Adrenal gland (tissue), 5 donors: ENCODE data around the gene GMNN.

ENCODE experiments used
- POLR2A ChIP-seq, 2 donors: fragments of 450-650 bp; IDR thresholded peaks; one replicate each; pipeline ENCODE4 v1.6.1; 2017; ENCODE audit warnings: antibody characterized with exemption in 2 of 2, mild to moderate bottlenecking in 2 of 2, moderate library complexity in 1 of 2
- TF ChIP-seq, protein P1 (sequence below), 6 experiments: fragments of 450-650 bp in 4 of 6; fragments of 200-600 bp in 2 of 6; sonication (generic) in 1 of 6; IDR thresholded peaks; 1 replicate in 5 of 6; 2 replicates in 1 of 6; pipeline versions ENCODE4 v1.5.1 to v1.8.0; 2016 to 2021; ENCODE audit warnings: antibody characterized with exemption in 6 of 6, mild to moderate bottlenecking in 2 of 6, moderate library complexity in 1 of 6
- donor health status: DM: no; HTN: no; CAD: no.

DNA sequence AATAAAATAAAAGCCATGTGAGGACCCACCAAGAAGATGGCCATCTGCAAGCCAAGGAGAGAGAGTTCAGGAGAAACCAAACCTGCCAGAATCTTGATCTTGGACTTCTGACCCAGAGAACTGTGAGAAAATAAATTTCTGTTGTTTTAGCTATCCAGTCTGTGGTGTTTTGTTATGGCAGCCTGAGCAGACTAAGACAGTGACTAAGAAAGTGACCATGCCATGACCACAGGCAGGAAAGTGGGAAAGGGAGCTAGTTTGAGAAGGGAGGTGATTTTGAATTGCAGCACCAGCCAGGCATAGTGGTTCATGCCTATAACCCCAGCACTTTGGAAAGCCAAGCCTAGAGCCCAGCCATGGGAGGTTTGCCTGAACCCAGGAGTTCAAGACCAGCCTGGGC, 33.9 kb upstream of the GMNN start:
- TF ChIP-seq, protein P1, sequence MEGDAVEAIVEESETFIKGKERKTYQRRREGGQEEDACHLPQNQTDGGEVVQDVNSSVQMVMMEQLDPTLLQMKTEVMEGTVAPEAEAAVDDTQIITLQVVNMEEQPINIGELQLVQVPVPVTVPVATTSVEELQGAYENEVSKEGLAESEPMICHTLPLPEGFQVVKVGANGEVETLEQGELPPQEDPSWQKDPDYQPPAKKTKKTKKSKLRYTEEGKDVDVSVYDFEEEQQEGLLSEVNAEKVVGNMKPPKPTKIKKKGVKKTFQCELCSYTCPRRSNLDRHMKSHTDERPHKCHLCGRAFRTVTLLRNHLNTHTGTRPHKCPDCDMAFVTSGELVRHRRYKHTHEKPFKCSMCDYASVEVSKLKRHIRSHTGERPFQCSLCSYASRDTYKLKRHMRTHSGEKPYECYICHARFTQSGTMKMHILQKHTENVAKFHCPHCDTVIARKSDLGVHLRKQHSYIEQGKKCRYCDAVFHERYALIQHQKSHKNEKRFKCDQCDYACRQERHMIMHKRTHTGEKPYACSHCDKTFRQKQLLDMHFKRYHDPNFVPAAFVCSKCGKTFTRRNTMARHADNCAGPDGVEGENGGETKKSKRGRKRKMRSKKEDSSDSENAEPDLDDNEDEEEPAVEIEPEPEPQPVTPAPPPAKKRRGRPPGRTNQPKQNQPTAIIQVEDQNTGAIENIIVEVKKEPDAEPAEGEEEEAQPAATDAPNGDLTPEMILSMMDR (IDR thresholded peaks at IDR 0.05) = no peak
- no peak for TF ChIP-seq POLR2A (IDR thresholded peaks at IDR 0.05)
